ENCODE measurements around the gene EZR. TPM values are rescaled to one million over a fixed set of nuclear protein-coding genes. Genes with fewer than 3 reads are reported as not detected.

Gene EZR
- total and polyA plus RNA-seq, 2 of the 8 experiments (the other 6 are each of a cell fraction or from before 2014, with no cell fraction given): 122 to 286 TPM

DNA sequence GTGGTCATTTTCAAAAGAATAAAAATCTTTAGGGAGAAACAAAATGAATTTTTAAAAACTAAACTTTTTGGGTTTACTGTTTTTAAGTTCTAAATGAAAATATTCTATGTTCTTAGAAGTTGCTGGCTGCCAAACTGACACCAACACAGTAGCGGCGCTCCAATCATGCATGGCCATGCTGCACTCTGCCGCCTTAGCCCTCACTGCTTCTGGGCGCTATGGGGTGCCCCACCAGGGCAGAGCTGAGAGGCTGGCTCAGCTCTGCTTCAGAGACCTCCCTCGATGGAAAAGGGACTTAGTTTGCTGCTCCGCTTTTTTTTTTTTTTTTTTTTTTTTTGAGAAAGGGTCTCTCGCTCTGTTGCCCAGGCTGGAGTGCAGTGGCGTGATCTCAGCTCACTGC is 20.9 kb downstream of the EZR start:
- H2BK15ac ChIP-seq (ENCODE audit: low read length): no peak overlapping the region
- no peak overlapping the region for H3K56ac ChIP-seq (replicated peaks; ENCODE audit: insufficient read length, low read depth, low read length)
- POLR2A ChIA-PET (ENCODE audit: partially characterized antibody): interaction anchor here (1.1 to 5.6 kb wide), 4 partner anchors 10 to 19 kb away, joined by 3 to 31 read pairs (median 4); no protein-coding TSS in a partner anchor
- H3K27ac ChIP-seq (ENCODE audit: low read depth, low read length): no peak overlapping the region
- 94% methylated on average over 6 of the region's 8 CpGs; no CpG with 5 or more reads in 1 of the 2 experiments for WGBS, 2 experiments (ENCODE audit: extremely low coverage in 1 of 2, insufficient coverage in 1 of 2, insufficient read length in 1 of 2, insufficient replicate concordance in 2 of 2, low coverage in 1 of 2, low lambda C conversion rate in 2 of 2, missing lambda C conversion rate in 1 of 2)
- H3K27me3 ChIP-seq (replicated peaks in 1 of 4; ENCODE audit: control insufficient read depth in 3 of 4, extremely low read depth in 1 of 4, insufficient read depth in 3 of 4, low read length in 3 of 4): no peaks in the 10 kb centered on the region
- H4K20me1 ChIP-seq (replicated peaks in 1 of 2; ENCODE audit: control insufficient read depth in 1 of 2, insufficient read depth in 2 of 2, low read length in 2 of 2): peaks cover 52 to 54% of the 10 kb centered on the region in 2 experiments
- H2BK5ac ChIP-seq (ENCODE audit: low read depth, low read length): no peak overlapping the region
- H4K5ac ChIP-seq (ENCODE audit: insufficient read length, low read depth, low read length): no peak overlapping the region
- H3K9ac ChIP-seq (replicated peaks in 1 of 4; ENCODE audit: extremely low read depth in 1 of 4, low read depth in 3 of 4, low read length in 3 of 4): no peak overlapping the region
- H3K23ac ChIP-seq (ENCODE audit: insufficient read length): no peak overlapping the region
- H3K18ac ChIP-seq (ENCODE audit: extremely low read depth, low read length): no peak overlapping the region
- peaks cover 60 to 100% of the 10 kb centered on the region in 2 experiments for H3K79me2 ChIP-seq (ENCODE audit: control insufficient read depth in 1 of 2, insufficient read depth in 2 of 2, low read length in 2 of 2)
- peaks cover 0 to 16% (median 0%) of the 10 kb centered on the region in 4 experiments; a peak in 2 of 8 replicates for H3K36me3 ChIP-seq (ENCODE audit: control insufficient read depth in 2 of 4, insufficient read depth in 4 of 4, low read length in 3 of 4)
- no peak overlapping the region for H3K4me2 ChIP-seq (ENCODE audit: insufficient read depth in 1 of 2, low read depth in 2 of 2, low read length in 2 of 2)
- H2AFZ ChIP-seq (ENCODE audit: low read length): no peak overlapping the region
- peaks cover 6 to 19% (median 9%) of the 10 kb centered on the region in 4 experiments for H3K4me1 ChIP-seq (replicated peaks in 1 of 4; ENCODE audit: control insufficient read depth in 3 of 4, insufficient read depth in 4 of 4, low read length in 3 of 4)
- no peak overlapping the region for H2BK20ac ChIP-seq (ENCODE audit: low read length)
- H3K23me2 ChIP-seq (ENCODE audit: low read depth, low read length): no peaks in the 10 kb centered on the region
- H3K9me3 ChIP-seq (ENCODE audit: insufficient read depth in 2 of 2, low read depth in 1 of 2, low read length in 1 of 2): no peaks in the 10 kb centered on the region; a peak in 1 of 4 replicates
- CTCF ChIA-PET (ENCODE audit: partially characterized antibody): interaction anchor here (0.6 to 2.7 kb wide), 5 partner anchors 10 to 80 kb away, joined by 3 to 13 read pairs (median 3); no protein-coding TSS in a partner anchor
- H2BK120ac ChIP-seq (replicated peaks; ENCODE audit: low read depth, low read length): no peak overlapping the region
- no peak overlapping the region for H2BK12ac ChIP-seq (ENCODE audit: low read depth, low read length)
- peaks cover 8% of the 10 kb centered on the region for H3K79me1 ChIP-seq (ENCODE audit: low read depth, low read length)
- H4K8ac ChIP-seq (ENCODE audit: extremely low read depth, insufficient read depth, low read length): no peak overlapping the region
- no peak overlapping the region for H3K4ac ChIP-seq (replicated peaks; ENCODE audit: insufficient read length, low read depth, low read length)
- FAIRE-seq (no peak), DNase-seq (ENCODE audit: low read depth in 1 of 2, low spot score in 2 of 2) (no peak)
- no peak overlapping the region for H3K4me3 ChIP-seq (ENCODE audit: extremely low read depth in 1 of 4, insufficient read depth in 2 of 4, low read depth in 3 of 4, low read length in 4 of 4)
- H3K14ac ChIP-seq (ENCODE audit: insufficient read length): no peak overlapping the region
- no peak overlapping the region for H2AK5ac ChIP-seq (ENCODE audit: low read depth, low read length)
- H4K91ac ChIP-seq (replicated peaks; ENCODE audit: insufficient read length, low read length): no peak overlapping the region
- no peak for TF ChIP-seq CBX5 (IDR thresholded peaks at IDR 0.05; ENCODE audit: low read depth, low read length)
- no peak for TF ChIP-seq RAD21 (IDR thresholded peaks at IDR 0.05 in 1 of 2, conservative IDR thresholded peaks at IDR 0.05 in 1 of 2; ENCODE audit: low read depth in 2 of 2, low read length in 2 of 2)
- TF ChIP-seq, protein P1, sequence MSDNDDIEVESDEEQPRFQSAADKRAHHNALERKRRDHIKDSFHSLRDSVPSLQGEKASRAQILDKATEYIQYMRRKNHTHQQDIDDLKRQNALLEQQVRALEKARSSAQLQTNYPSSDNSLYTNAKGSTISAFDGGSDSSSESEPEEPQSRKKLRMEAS (IDR thresholded peaks at IDR 0.05): no peak
- TF ChIP-seq CHD2 (IDR thresholded peaks at IDR 0.05; ENCODE audit: low read length): no peak
- TF ChIP-seq SP4 (IDR thresholded peaks at IDR 0.05; ENCODE audit: low read length): no peak
- no peak for TF ChIP-seq PHF8 (conservative IDR thresholded peaks at IDR 0.05; ENCODE audit: low read depth, low read length)
- TF ChIP-seq, protein P2, sequence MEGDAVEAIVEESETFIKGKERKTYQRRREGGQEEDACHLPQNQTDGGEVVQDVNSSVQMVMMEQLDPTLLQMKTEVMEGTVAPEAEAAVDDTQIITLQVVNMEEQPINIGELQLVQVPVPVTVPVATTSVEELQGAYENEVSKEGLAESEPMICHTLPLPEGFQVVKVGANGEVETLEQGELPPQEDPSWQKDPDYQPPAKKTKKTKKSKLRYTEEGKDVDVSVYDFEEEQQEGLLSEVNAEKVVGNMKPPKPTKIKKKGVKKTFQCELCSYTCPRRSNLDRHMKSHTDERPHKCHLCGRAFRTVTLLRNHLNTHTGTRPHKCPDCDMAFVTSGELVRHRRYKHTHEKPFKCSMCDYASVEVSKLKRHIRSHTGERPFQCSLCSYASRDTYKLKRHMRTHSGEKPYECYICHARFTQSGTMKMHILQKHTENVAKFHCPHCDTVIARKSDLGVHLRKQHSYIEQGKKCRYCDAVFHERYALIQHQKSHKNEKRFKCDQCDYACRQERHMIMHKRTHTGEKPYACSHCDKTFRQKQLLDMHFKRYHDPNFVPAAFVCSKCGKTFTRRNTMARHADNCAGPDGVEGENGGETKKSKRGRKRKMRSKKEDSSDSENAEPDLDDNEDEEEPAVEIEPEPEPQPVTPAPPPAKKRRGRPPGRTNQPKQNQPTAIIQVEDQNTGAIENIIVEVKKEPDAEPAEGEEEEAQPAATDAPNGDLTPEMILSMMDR (IDR thresholded peaks at IDR 0.05; ENCODE audit: control extremely low read depth in 1 of 3, insufficient read depth in 1 of 3, low read depth in 1 of 3, low read length in 3 of 3): no peak
- TF ChIP-seq RXRA (IDR thresholded peaks at IDR 0.05; ENCODE audit: insufficient read depth, low read depth, low read length): no peak
- no peak for TF ChIP-seq CBX8 (IDR thresholded peaks at IDR 0.05; ENCODE audit: borderline replicate concordance, low read depth, low read length)
- TF ChIP-seq CHD1 (IDR thresholded peaks at IDR 0.05; ENCODE audit: low read depth, low read length): no peak
